GM12872 (cell line): Measurements from ENCODE around the gene PRKAB2.

Experiments used
- TF ChIP-seq, protein P1 (sequence below): IDR thresholded peaks from 3 replicates; pipeline ENCODE4 v1.5.1; 2011; ENCODE audit warnings: low read depth, mild to moderate bottlenecking, low read length, moderate library complexity; ENCODE audit not compliant: insufficient read depth

Gene PRKAB2

DNA sequence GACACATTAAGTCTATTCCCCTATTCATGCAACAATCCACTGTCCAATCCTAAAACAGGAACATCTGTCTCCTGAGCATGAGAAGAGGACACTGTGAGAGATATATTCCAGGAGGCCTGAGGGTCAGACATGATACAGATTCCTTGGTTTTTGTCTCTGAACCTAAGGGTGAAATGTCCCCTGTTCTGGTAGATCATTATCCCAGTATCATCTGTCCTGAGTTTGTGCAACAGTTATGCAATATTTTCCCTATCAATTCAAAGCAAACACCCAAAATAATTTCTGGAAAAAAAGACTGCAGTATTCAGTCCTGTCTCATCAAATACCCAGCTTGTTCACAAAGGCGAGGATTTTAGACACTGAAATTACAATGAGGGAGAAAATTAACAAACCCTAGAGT lies 61.4 kb downstream of the PRKAB2 start:
- TF ChIP-seq, protein P1, sequence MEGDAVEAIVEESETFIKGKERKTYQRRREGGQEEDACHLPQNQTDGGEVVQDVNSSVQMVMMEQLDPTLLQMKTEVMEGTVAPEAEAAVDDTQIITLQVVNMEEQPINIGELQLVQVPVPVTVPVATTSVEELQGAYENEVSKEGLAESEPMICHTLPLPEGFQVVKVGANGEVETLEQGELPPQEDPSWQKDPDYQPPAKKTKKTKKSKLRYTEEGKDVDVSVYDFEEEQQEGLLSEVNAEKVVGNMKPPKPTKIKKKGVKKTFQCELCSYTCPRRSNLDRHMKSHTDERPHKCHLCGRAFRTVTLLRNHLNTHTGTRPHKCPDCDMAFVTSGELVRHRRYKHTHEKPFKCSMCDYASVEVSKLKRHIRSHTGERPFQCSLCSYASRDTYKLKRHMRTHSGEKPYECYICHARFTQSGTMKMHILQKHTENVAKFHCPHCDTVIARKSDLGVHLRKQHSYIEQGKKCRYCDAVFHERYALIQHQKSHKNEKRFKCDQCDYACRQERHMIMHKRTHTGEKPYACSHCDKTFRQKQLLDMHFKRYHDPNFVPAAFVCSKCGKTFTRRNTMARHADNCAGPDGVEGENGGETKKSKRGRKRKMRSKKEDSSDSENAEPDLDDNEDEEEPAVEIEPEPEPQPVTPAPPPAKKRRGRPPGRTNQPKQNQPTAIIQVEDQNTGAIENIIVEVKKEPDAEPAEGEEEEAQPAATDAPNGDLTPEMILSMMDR: no peak

DNA sequence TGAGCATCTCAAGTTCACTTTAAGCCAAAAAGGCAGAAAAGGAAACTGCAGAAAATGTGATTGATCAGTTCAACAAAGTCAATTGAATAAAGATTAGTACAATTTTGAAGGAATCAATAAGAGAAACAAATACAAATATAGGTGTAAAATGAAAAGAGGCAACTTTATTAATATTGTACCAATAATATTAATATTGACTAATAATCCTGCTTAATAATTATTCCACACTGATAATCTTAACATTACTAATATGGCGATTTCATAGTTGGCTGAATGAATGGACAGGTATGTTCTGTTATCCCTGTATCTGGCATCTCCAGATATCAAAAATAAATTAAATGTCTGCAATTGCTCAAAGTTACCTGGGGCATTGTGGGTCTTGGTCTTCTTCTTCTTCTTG lies 61.8 kb downstream of the PRKAB2 start:
- TF ChIP-seq, protein P1: no peak

DNA sequence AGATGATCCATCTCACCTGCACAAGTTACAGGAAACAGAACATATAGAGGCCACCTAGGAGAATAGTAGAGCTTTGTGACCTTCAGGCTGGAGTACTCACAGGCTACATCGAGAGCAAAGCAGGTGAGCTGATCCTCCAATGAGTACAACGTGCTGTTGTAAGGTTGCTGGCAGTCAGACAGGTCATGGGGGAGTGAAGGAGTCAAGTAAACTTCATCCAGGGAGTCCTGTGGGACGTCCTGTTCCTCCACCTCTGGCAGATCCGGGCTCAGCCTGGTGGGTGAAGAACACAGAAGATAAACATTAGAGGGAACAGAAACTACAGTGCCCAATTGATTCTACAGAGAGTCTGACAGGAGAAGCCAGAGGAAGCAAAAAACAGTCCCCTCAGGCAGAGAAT lies 62.5 kb downstream of the PRKAB2 start:
- TF ChIP-seq, protein P1: no peak

DNA sequence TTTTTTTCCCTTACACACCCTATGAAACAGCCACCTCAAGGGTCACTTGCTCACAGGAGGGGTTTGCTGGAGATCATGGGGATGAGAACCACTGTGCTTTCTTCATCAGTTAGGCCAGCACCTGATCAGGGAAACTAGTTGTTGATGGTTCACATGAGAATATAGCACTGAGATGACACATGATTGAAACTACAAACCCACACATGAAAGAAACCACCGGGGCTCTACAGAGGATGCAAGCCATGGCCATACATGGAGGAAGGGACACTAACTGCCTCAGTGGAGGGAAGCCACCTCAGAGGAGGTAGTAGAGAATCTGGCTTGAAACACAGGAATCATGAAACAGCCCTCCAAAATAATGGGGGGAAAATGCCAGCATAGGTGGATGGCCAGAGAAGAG lies 63.2 kb downstream of the PRKAB2 start:
- TF ChIP-seq, protein P1: no peak

DNA sequence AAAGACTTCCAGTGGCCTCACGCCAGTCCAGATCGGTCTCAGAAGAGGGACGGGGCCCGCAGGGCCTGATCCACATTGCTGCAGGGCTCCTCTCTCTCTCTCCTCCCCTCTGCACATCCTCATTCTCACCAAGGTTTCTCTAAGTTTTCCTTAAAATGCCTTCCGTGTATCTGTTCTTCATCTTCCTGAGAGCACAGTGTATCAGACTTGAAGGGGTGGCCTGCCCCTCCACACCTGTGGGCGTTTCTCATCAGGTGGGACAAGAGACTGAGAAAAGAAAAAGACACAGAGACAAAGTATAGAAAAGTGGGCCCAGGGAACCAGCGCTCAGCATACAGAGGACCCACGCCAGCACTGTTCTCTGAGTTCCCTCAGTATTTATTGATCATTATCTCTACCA lies 66.4 kb downstream of the PRKAB2 start:
- TF ChIP-seq, protein P1: no peak
